ENCODE results near the gene MEAK7. TPM values are rescaled to one million over a fixed set of nuclear protein-coding genes. Genes with fewer than 3 reads are reported as not detected.

The MEAK7 gene
- total RNA-seq, 1 donor from 2014 or later, result 4.4 TPM

DNA sequence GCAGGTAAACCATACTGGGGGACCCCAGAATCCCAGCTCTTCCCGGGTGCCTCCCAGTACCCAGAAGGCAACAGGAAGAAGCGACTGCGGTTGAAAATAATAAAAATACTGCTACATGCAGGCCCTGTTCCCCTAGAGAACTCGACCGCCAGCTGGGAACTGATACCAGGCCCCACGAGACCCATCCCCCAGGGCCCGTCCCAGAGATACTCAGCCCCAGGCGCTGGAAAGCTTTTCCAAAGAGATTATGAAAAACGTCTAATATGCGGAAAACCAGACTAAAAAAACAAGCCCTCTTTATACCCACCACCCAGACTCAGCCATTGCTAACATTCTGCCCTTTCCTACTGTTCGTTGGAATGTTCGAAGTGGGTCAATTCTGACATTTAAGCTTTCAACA, 12.9 kb upstream of the MEAK7 start:
- ATAC-seq, result no peak
- intact Hi-C loops (cut with micrococcal nuclease), result loop anchor here (10.0 kb wide), 1 partner anchor 207 kb away; no protein-coding TSS in a partner anchor

GRCh38 chr16:84514874-84515835, 10.7 kb upstream of the MEAK7 start:
- no peak for DNase-seq
- ATAC-seq, result no peak
- intact Hi-C loops (cut with micrococcal nuclease), result loop anchor here (5.0 to 10.0 kb wide), 2 partner anchors 107 to 210 kb away; no protein-coding TSS in a partner anchor

More for the DNA sequence above, 12.9 kb upstream of the MEAK7 start:
- no peak for DNase-seq

DNA sequence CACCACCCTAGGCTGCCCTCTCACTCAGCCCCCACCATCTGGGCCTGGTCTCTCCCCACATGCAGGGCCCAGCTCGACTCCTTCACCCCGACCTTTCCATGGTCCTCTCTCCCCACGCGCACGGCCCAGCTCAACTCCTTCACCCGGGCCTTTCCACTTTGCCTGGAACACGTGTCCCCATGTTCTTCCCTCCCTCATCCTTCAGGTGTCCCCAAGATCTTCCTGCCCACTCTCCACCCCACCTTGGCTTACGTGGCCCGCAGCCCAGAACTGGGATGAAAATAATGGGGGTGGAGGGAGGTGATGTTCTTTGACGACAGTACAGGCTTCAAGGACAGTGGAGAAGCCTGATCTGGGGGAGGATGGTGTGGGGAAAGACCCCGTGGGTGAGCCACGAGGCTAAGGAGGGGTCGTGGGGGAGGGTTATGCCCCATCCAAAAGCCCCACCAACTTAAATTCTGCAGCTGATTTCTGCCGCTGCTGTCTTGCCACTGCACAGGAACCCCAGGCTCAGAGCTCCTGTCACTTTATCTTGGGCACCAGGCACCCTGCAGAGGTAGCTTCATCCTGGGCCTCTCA, 9.9 kb upstream of the MEAK7 start:
- intact Hi-C loops (cut with micrococcal nuclease), result loop anchor here (5.0 to 10.0 kb wide), 2 partner anchors 108 to 210 kb away; no protein-coding TSS in a partner anchor
- ATAC-seq (no peak), DNase-seq (no peak)

DNA sequence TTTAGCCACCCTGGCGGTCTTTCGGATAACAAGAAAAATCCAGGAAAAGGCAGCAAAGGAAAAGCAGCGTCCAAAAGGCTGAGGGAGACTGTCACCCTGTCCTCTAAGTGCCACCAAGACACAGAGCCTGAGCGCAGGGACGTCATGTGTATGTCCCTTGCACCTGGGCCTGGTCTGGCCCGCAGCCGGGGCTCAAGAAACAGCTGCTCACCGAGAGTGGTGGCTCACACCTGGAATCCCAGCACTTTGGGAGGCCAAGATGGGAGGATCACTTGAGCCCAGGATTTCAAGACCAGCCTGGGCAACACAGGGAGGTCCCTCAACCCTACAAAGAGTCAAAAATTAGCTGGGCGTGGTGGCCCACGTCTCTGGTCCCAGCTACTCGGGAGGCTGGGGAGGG, 9.2 kb upstream of the MEAK7 start:
- intact Hi-C loops (cut with micrococcal nuclease), result loop anchor here (5.0 to 10.0 kb wide), 2 partner anchors 109 to 211 kb away; no protein-coding TSS in a partner anchor
- no peak for ATAC-seq
- no peak for DNase-seq

GRCh38 chr16:84513123-84513522, 8.7 kb upstream of the MEAK7 start:
- ATAC-seq (no peak), DNase-seq (no peak)
- intact Hi-C loops (cut with micrococcal nuclease), result loop anchor here (5.0 to 10.0 kb wide), 2 partner anchors 109 to 212 kb away; no protein-coding TSS in a partner anchor

DNA sequence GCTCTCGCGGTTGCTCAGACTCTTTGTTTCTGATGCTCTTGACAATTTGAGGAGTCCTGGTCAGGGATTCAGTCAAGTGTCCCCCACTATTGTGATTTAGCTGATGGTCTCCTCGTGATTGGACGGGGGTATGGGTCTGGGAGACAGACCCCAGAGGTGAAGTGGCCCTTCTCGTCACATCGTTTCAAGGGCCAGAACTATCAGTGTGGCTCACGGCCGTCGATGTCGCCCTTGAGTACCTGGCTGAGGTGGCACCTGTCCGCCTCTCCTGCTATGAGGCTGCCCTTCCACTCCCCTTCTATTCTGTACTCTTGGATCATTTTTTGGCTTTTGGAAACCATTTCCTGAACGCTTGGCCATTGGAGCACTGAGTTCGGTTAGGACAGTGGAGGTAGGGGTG, 7.4 kb upstream of the MEAK7 start:
- DNase-seq (no peak), ATAC-seq (no peak)
- intact Hi-C loops (cut with micrococcal nuclease), result loop anchor here (5.0 to 10.0 kb wide), 2 partner anchors 110 to 213 kb away; no protein-coding TSS in a partner anchor

DNA sequence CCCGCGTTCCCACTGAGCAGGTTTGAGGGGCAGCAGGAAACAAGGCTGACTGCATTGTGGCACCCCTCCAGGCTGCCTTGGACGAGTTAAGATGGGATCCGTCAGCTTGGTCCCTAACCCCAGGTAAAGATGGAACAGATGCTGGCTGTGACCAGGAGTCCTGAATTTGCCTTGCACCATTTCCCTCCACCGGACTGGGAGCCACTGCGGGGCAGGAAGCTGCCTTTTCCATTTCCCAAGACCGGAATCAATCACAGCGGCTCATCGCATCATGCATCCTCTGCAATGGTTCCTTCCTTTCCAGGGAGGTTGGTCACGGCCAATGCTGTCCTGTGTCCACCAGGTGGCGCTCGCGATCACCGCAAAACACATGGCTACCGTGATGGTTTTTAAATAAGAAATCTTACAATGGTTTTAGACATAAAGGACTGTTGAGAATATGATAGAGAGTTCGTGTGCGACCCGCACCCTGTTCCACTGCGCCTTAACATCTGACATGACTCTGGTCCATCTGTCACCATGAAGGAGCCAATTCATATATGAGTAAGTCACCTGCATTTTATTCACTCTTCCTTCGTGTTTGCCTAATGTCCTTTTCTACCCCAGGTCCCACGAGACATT, 6.8 kb upstream of the MEAK7 start:
- DNase-seq, result peak; percentile 89
- ATAC-seq, result peak; percentile 80
- intact Hi-C loops (cut with micrococcal nuclease), result loop anchor here (5.0 to 10.0 kb wide), 2 partner anchors 111 to 214 kb away; no protein-coding TSS in a partner anchor

DNA sequence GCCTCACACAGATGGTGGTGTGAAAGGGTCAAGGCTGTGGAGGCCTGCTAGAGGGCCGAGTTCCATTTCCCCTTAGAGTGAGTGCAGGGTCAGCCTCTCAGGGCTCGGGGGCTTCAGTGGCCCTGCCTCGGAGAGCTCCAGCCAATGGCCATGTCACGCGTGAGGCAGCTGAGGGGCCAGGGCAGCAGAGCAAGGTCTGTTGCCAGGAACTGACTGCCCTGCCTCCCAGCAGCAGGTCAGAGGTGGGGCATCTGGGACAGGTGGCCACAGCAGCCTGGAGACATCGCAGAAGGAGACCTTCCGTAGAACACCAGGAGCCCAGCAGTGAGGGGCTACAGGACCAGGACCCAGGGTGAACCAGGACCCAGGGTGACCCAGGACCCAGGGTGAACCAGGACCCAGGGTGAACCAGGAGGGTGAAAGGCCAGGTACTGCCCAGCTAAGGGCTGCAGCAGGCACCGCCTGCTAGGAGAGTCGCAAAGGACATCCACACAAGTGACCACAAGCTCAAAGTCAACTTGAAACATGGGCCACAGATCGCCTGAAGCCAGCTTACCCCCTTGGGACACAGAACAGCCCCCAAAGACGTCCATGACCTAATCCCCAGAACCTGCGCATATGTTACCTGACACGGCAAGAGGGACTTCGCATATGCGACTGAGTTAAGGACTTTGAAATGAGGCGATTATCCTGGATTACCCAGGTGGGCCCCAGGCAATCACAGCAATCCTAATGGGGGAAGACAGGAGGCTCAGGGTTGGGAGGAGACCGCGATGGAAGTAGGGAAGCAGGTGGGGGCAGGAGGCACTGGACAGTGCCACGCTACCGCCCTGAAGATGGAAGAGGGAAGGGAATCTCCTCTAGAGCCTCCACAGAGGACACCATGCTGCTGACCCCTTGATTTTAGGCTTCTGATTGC, 4.8 kb upstream of the MEAK7 start:
- intact Hi-C loops (cut with micrococcal nuclease), result no loop called here
- ATAC-seq (no peak), DNase-seq (no peak)

DNA sequence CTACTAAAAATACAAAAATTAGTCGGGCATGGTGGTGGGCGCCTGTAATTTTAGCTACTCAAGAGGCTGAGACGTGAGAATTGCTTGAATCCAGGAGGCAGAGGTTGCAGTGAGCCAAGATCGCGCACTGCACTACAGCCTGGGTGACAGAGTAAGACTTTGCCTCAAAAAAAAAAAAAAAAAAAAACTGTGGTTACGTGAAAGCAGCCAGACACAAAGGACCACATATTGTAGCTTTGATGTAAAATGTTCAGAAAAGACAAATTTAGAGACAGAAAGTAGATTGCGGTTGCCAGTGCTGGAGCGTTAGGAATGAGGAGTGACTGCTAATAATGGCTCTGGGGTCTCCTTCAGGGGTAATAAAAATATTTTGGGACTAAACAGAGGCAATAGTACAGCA, 4.0 kb upstream of the MEAK7 start:
- intact Hi-C loops (cut with micrococcal nuclease), result no loop called here
- ATAC-seq, result no peak

DNA sequence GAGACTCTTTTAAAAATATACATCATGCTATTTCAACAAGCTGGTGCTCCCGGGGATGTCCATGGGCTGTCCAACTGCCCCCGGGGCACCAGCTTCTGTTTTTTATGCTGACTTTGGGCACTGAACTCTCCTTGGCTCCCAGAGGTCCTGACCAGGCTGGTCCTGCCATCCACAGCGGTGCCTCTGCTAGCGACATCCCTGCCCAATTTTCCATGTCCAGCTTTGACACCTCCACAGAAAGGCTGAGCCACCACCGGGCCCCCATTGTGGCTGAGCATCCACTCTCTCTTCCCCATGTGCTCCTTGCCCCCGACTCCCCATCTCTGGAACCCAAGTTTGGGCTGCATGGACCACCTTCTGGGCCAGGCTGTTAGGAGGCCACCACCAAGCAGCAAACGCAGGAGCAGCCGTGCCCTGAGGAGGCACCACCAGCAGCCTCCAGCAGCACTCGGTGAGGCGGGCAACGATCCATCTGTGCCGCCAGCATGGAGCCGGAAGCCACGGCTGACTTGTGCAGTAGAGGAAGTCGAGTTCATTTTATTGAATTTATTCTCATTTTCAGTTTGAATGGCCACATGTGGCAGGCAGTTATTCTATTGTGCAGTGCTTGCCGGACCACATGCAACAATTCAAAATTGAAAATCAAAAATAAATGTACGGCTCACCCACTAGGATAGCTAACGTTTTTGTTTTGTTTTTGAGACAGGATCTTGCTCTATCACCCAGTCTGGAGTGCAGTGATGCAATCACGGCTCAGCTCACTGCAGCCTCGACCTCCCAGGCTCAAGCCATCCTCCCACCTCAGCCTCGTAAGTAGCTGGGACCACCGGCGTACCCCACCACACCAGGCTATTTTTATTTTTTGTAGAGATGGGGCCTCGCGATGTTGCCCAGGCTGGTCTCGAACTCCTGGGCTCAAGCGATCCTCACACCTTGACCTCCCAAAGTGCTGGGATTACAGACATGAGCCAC, 2.8 kb upstream of the MEAK7 start:
- ATAC-seq (no peak), DNase-seq (no peak)
- intact Hi-C loops (cut with micrococcal nuclease), result no loop called here

More for the DNA sequence above, 4.0 kb upstream of the MEAK7 start:
- DNase-seq, result no peak

DNA sequence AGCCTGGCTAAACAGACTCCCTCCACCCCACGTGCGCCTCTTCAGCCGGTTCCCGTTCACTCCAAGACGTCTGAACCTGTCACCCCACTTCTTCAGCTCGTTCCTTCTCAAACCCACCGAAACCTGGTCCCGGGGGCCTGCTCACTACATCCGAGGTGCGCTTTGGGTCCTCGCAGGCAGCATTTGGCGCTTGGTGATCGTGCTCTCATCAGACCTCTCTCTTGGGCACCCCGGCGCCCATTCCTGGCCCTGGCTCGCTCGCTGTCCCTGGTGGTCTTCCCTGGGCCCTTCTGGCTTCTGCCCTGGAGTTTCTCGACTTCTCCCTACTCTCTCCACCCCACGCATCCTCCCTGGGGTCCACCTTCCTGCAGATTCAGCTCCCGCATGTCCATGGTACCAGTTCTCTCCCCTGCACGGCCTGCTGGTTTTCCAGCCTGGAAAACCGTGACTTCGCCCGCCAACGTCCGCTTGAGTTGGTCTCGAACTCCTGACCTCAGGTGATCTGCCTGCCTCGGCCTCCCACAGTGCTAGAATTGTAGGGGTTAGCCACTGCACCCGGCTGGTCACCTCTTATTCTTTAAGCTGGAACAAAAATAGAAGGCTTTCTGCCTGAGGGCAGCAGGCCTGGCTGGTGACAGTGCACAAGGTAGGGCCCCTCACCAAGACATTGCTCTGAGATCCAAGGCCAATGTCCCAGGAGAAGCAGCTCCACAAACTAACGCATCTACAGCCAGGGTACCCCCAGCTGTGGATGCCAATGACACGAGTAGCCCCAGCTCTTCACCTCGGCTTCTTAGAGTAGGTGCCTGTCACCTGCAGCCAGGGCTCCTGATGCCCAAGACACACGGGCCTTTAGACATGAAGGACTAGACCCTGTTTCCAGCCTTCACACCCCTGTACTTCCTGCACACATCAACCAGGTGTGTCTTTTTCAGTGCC, 1.1 kb upstream of the MEAK7 start:
- intact Hi-C loops (cut with micrococcal nuclease), result no loop called here
- ATAC-seq (no peak), DNase-seq (no peak)

- intact Hi-C loops (cut with micrococcal nuclease), result no loop called here
- no peak for DNase-seq
- no peak for ATAC-seq
These were observed 586 bp downstream of the MEAK7 start for GRCh38 chr16:84503751-84504395.

DNA sequence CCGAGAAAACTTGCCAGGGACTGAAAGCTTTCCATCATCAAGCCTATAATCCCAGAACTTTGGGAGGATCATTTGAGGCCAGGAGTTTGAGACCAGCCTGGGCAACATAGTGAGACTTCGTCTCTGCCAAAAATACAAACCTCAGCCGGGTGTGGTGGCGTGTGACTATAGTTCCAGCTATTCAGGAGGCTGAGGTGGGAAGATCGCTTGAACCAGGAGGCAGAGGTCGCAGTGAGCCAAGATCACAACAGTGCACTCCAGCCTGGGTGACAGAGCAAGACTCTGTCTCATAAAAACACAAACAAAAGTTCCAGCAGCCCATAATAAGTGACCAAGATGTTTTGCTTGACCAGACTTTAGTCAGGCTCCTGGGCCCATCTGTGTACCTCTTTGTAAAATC, 1.9 kb downstream of the MEAK7 start:
- DNase-seq (no peak), ATAC-seq (no peak)
- intact Hi-C loops (cut with micrococcal nuclease), result no loop called here

DNA sequence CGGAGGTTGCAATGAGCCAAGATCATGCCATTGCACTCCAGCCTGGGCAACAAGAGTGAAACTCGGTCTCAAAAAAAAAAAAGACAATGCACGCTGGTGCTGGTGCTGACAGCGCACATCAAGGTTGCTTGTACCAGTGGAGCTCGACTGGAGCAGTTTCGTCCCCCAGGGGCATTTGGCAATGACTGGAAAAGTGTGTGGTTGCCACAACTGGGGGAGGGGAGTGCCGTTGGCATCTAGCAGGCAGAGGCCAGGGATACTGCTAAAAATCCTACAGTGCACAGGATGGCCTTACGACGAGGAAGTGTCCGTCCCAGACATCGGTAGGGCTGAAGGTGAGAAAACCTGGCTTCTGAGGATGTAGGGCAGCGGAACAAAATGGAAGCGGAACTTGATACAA, 2.4 kb downstream of the MEAK7 start:
- intact Hi-C loops (cut with micrococcal nuclease), result no loop called here
- ATAC-seq (no peak), DNase-seq (no peak)

- ATAC-seq, result no peak
- intact Hi-C loops (cut with micrococcal nuclease), result no loop called here
- DNase-seq, result no peak
These were observed 3.3 kb downstream of the MEAK7 start for GRCh38 chr16:84501077-84501735.
